Measurements from ENCODE around the gene GFOD2. TPM values are rescaled to one million over a fixed set of nuclear protein-coding genes. Genes with fewer than 3 reads are reported as not detected.

GFOD2 gene
- total RNA-seq, 1 donor from 2014 or later = 32.7 TPM

GRCh38 chr16:67674851-67675578 lies 44.1 kb downstream of the GFOD2 start:
- Histone ChIP-seq H3K27ac (peak overlapping the region; percentile 75), H3K4me1 (peaks cover 61% of the 10 kb centered on the region), H3K27me3 (no peaks in the 10 kb centered on the region), H3K9me3 (no peaks in the 10 kb centered on the region), H3K36me3 (peaks cover 0 to 3% of the 10 kb centered on the region in 2 donors), H3K4me3 (no peak overlapping the region)
- TF ChIP-seq POLR2AphosphoS5 (IDR thresholded peaks at IDR 0.05; ENCODE audit: insufficient read depth in 1 of 2, low read depth in 1 of 2) (no peak), POLR2A (IDR thresholded peaks at IDR 0.05) (no peak)
- TF ChIP-seq, protein P1, sequence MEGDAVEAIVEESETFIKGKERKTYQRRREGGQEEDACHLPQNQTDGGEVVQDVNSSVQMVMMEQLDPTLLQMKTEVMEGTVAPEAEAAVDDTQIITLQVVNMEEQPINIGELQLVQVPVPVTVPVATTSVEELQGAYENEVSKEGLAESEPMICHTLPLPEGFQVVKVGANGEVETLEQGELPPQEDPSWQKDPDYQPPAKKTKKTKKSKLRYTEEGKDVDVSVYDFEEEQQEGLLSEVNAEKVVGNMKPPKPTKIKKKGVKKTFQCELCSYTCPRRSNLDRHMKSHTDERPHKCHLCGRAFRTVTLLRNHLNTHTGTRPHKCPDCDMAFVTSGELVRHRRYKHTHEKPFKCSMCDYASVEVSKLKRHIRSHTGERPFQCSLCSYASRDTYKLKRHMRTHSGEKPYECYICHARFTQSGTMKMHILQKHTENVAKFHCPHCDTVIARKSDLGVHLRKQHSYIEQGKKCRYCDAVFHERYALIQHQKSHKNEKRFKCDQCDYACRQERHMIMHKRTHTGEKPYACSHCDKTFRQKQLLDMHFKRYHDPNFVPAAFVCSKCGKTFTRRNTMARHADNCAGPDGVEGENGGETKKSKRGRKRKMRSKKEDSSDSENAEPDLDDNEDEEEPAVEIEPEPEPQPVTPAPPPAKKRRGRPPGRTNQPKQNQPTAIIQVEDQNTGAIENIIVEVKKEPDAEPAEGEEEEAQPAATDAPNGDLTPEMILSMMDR (IDR thresholded peaks at IDR 0.05) = no peak
- DNase-seq (ENCODE audit: extremely low spot score in 2 of 2) = no peak
- intact Hi-C loops (cut with DNase I) = no loop called here

GRCh38 chr16:67673712-67674580 lies 45.2 kb downstream of the GFOD2 start:
- peak overlapping the region in 1 of 2 donors; percentile 2 for H3K4me3 ChIP-seq
- DNase-seq (ENCODE audit: extremely low spot score in 2 of 2) = no peak
- peak overlapping the region; percentile 75 for H3K27ac ChIP-seq
- TF ChIP-seq POLR2A (IDR thresholded peaks at IDR 0.05) = no peak
- peak in 1 of 2 donors; percentile 69 for TF ChIP-seq POLR2AphosphoS5 (IDR thresholded peaks at IDR 0.05; ENCODE audit: insufficient read depth in 1 of 2, low read depth in 1 of 2)
- H3K27me3 ChIP-seq = no peaks in the 10 kb centered on the region
- H3K9me3 ChIP-seq = no peaks in the 10 kb centered on the region
- no peaks in the 10 kb centered on the region for H3K36me3 ChIP-seq
- intact Hi-C loops (cut with DNase I) = no loop called here
- peaks cover 60% of the 10 kb centered on the region for H3K4me1 ChIP-seq

- TF ChIP-seq POLR2A (IDR thresholded peaks at IDR 0.05) = no peak
- TF ChIP-seq, protein P1 (IDR thresholded peaks at IDR 0.05) = peak; percentile 37 to 58 (median 56)
- peak in 1 of 2 donors; percentile 33 for TF ChIP-seq POLR2AphosphoS5 (IDR thresholded peaks at IDR 0.05; ENCODE audit: insufficient read depth in 1 of 2, low read depth in 1 of 2)
- no peak overlapping the region for H3K4me3 ChIP-seq
- no peaks in the 10 kb centered on the region for H3K27me3 ChIP-seq
- intact Hi-C loops (cut with DNase I) = no loop called here
- H3K4me1 ChIP-seq = peaks cover 55% of the 10 kb centered on the region
- peak in 1 of 2 donors; percentile 81 for DNase-seq (ENCODE audit: extremely low spot score in 2 of 2)
- H3K36me3 ChIP-seq = no peaks in the 10 kb centered on the region
- no peaks in the 10 kb centered on the region for H3K9me3 ChIP-seq
- H3K27ac ChIP-seq = peak overlapping the region; percentile 75
Measured at GRCh38 chr16:67672739-67673662, 46.1 kb downstream of the GFOD2 start.

- DNase-seq (ENCODE audit: extremely low spot score in 2 of 2) = no peak
- H3K9me3 ChIP-seq = no peaks in the 10 kb centered on the region
- peaks cover 55% of the 10 kb centered on the region for H3K4me1 ChIP-seq
- TF ChIP-seq, protein P1 (IDR thresholded peaks at IDR 0.05) = no peak
- no peak for TF ChIP-seq POLR2AphosphoS5 (IDR thresholded peaks at IDR 0.05; ENCODE audit: insufficient read depth in 1 of 2, low read depth in 1 of 2)
- no peak for TF ChIP-seq POLR2A (IDR thresholded peaks at IDR 0.05)
- H3K4me3 ChIP-seq = no peak overlapping the region
- intact Hi-C loops (cut with DNase I) = no loop called here
- no peaks in the 10 kb centered on the region for H3K27me3 ChIP-seq
- no peak overlapping the region for H3K27ac ChIP-seq
- no peaks in the 10 kb centered on the region for H3K36me3 ChIP-seq
Measured at GRCh38 chr16:67672306-67672705, 46.8 kb downstream of the GFOD2 start.

Data from vagina (tissue), 2 donors.